ENCODE results near the gene PLCB1.

PLCB1 gene

GRCh38 chr20:8400486-8400885, 268.4 kb downstream of the PLCB1 start:
- Histone ChIP-seq H3K27me3 (ENCODE audit: insufficient read depth, low read depth, severe bottlenecking) (no peaks in the 10 kb centered on the region), H3K4me3 (ENCODE audit: low read depth, low read length) (no peak overlapping the region), H3K27ac (no peak overlapping the region), H3K36me3 (no peaks in the 10 kb centered on the region), H3K9me3 (ENCODE audit: severe bottlenecking) (no peaks in the 10 kb centered on the region)
- TF ChIP-seq, protein P1, sequence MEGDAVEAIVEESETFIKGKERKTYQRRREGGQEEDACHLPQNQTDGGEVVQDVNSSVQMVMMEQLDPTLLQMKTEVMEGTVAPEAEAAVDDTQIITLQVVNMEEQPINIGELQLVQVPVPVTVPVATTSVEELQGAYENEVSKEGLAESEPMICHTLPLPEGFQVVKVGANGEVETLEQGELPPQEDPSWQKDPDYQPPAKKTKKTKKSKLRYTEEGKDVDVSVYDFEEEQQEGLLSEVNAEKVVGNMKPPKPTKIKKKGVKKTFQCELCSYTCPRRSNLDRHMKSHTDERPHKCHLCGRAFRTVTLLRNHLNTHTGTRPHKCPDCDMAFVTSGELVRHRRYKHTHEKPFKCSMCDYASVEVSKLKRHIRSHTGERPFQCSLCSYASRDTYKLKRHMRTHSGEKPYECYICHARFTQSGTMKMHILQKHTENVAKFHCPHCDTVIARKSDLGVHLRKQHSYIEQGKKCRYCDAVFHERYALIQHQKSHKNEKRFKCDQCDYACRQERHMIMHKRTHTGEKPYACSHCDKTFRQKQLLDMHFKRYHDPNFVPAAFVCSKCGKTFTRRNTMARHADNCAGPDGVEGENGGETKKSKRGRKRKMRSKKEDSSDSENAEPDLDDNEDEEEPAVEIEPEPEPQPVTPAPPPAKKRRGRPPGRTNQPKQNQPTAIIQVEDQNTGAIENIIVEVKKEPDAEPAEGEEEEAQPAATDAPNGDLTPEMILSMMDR (IDR thresholded peaks at IDR 0.05; ENCODE audit: low read depth, low read length) = no peak
- DNase-seq = no peak

- Histone ChIP-seq H3K27ac (no peak overlapping the region), H3K9me3 (ENCODE audit: severe bottlenecking) (no peaks in the 10 kb centered on the region), H3K27me3 (ENCODE audit: insufficient read depth, low read depth, severe bottlenecking) (no peaks in the 10 kb centered on the region), H3K36me3 (no peaks in the 10 kb centered on the region), H3K4me3 (ENCODE audit: low read depth, low read length) (no peak overlapping the region)
- no peak for DNase-seq
- TF ChIP-seq, protein P1 (IDR thresholded peaks at IDR 0.05; ENCODE audit: low read depth, low read length) = no peak
Measured at GRCh38 chr20:8401556-8401955, 269.5 kb downstream of the PLCB1 start.

- Histone ChIP-seq H3K27me3 (ENCODE audit: insufficient read depth, low read depth, severe bottlenecking) (no peaks in the 10 kb centered on the region), H3K9me3 (ENCODE audit: severe bottlenecking) (no peaks in the 10 kb centered on the region), H3K4me3 (ENCODE audit: low read depth, low read length) (no peak overlapping the region), H3K36me3 (no peaks in the 10 kb centered on the region), H3K27ac (no peak overlapping the region)
- DNase-seq = no peak
- TF ChIP-seq, protein P1 (IDR thresholded peaks at IDR 0.05; ENCODE audit: low read depth, low read length) = no peak
Measured at GRCh38 chr20:8402798-8403197, 270.7 kb downstream of the PLCB1 start.

- TF ChIP-seq, protein P1 (IDR thresholded peaks at IDR 0.05; ENCODE audit: low read depth, low read length) = no peak
- no peaks in the 10 kb centered on the region for H3K27me3 ChIP-seq (ENCODE audit: insufficient read depth, low read depth, severe bottlenecking)
- no peak overlapping the region for H3K27ac ChIP-seq
- no peak for DNase-seq
- no peaks in the 10 kb centered on the region for H3K36me3 ChIP-seq
- no peak overlapping the region for H3K4me3 ChIP-seq (ENCODE audit: low read depth, low read length)
- H3K9me3 ChIP-seq (ENCODE audit: severe bottlenecking) = no peaks in the 10 kb centered on the region
Measured at GRCh38 chr20:8404912-8405635, 273.0 kb downstream of the PLCB1 start.

- no peaks in the 10 kb centered on the region for H3K36me3 ChIP-seq
- H3K4me3 ChIP-seq (ENCODE audit: low read depth, low read length) = no peak overlapping the region
- no peak for DNase-seq
- H3K9me3 ChIP-seq (ENCODE audit: severe bottlenecking) = no peaks in the 10 kb centered on the region
- no peak overlapping the region for H3K27ac ChIP-seq
- TF ChIP-seq, protein P1 (IDR thresholded peaks at IDR 0.05; ENCODE audit: low read depth, low read length) = no peak
- H3K27me3 ChIP-seq (ENCODE audit: insufficient read depth, low read depth, severe bottlenecking) = no peaks in the 10 kb centered on the region
Measured at GRCh38 chr20:8406391-8406790, 274.3 kb downstream of the PLCB1 start.
